GM12878 (cell line): ENCODE measurements around the gene OR5AK2. TPM values are rescaled to one million over a fixed set of nuclear protein-coding genes. Genes with fewer than 3 reads are reported as not detected.
"Not testable (repeated sequence)": the region's sequence is repeated elsewhere in the genome, so short reads cannot be mapped to it uniquely, and the experiment has no call there.

Source experiments
- ATAC-seq: fragments of 200-7000 bp; cut with Tn5 transposase; 3 replicates; pipeline ENCODE4 v1.9.1; 2020; ENCODE audit warnings: mild to moderate bottlenecking, moderate library complexity
- BruUV-seq: library from RNA; stranded (reverse); fragments of 400-500 nt; replicated peaks from 2 replicates; lab custom pipeline; 2021; lab: Mats Ljungman, UMichigan
- CTCF ChIA-PET: fragments of 300-600 bp; sonication (Branson Sonifier 250); formaldehyde crosslinking; extraction: SDS; loops from one replicate; lab custom pipeline; 2021; ENCODE audit warnings: inconsistent platforms; lab: Yijun Ruan, JAX
- POLR2A ChIA-PET: fragments of 350-600 bp; formaldehyde crosslinking; extraction: SDS; loops from one replicate; lab custom pipeline; 2021; ENCODE audit warnings: inconsistent platforms; lab: Charles Lee
- RAD21 ChIA-PET: fragments of 300-600 bp; sonication (Branson Sonifier 250); formaldehyde crosslinking; loops from one replicate; lab custom pipeline; 2023; ENCODE audit warnings: antibody characterized with exemption; ENCODE audit not compliant: unreplicated experiment; lab: Charles Lee
- SMC1A ChIA-PET: fragments of 300-600 bp; sonication (Branson Sonifier 250); formaldehyde crosslinking; loops from one replicate; lab custom pipeline; 2023; ENCODE audit not compliant: unreplicated experiment, uncharacterized antibody; lab: Charles Lee
- DNase-seq: peaks from one replicate; pipeline ENCODE4 v3.0.0-alpha.2; 2011; ENCODE audit warnings: low read depth, low spot score
- FAIRE-seq: peaks from 3 replicates; lab custom pipeline; 2011; peaks lifted over from hg19 to GRCh38; lab: Jason Lieb, UNC
- H2AFZ ChIP-seq: 2 replicates; pipeline ENCODE4 v1.6.0; 2011; ENCODE audit warnings: low read depth, low read length, control low read depth; ENCODE audit not compliant: control insufficient read depth
- H3K27ac ChIP-seq: 2 replicates; pipeline ENCODE4 v1.5.1; 2011; ENCODE audit warnings: control low read depth; ENCODE audit not compliant: control insufficient read depth, insufficient read depth
- H3K27me3 ChIP-seq, 2 experiments: replicated peaks in 1 of 2; 2 replicates each; pipeline versions ENCODE4 v1.6.0 to v1.6.1; 2011; ENCODE audit warnings: low read length in 1 of 2; ENCODE audit not compliant: control insufficient read depth in 2 of 2, insufficient read depth in 2 of 2
- H3K36me3 ChIP-seq, 2 experiments: 2 replicates each; pipeline ENCODE4 v1.5.1; 2011; ENCODE audit warnings: low read length in 1 of 2; ENCODE audit not compliant: control insufficient read depth in 2 of 2, insufficient read depth in 2 of 2
- H3K4me1 ChIP-seq: 2 replicates; pipeline ENCODE4 v1.6.1; 2011; ENCODE audit warnings: mild to moderate bottlenecking, low read length, moderate library complexity, mixed read lengths; ENCODE audit not compliant: control insufficient read depth, insufficient read depth
- H3K4me2 ChIP-seq: 2 replicates; pipeline ENCODE4 v1.6.0; 2011; ENCODE audit warnings: control low read depth; ENCODE audit not compliant: control insufficient read depth, insufficient read depth
- H3K4me3 ChIP-seq: fragments of 200-600 bp; sonication (generic); 2 replicates; pipeline ENCODE4 v1.5.1; 2016
- H3K79me2 ChIP-seq: 2 replicates; pipeline ENCODE4 v1.6.0; 2011; ENCODE audit warnings: low read length; ENCODE audit not compliant: control insufficient read depth, insufficient read depth
- H3K9ac ChIP-seq: 2 replicates; pipeline ENCODE4 v1.8.0; 2011; ENCODE audit warnings: low read length, control low read depth, mixed read lengths; ENCODE audit not compliant: control insufficient read depth, insufficient read depth
- H3K9me3 ChIP-seq: replicated peaks from 3 replicates; pipeline ENCODE4 v1.5.1; 2011; ENCODE audit warnings: mild to moderate bottlenecking, low read length; ENCODE audit not compliant: control insufficient read depth, insufficient read depth
- H4K20me1 ChIP-seq: 2 replicates; pipeline ENCODE4 v1.6.0; 2011; ENCODE audit not compliant: control insufficient read depth, insufficient read depth
- IRF5 ChIP-seq: fragments of 450-650 bp; IDR thresholded peaks from 2 replicates; pipeline ENCODE4 v1.6.1; 2017; ENCODE audit warnings: borderline replicate concordance
- PAX8 ChIP-seq: fragments of 450-650 bp; IDR thresholded peaks from 2 replicates; pipeline ENCODE4 v1.6.1; 2017; ENCODE audit warnings: mild to moderate bottlenecking, moderate library complexity
- RCOR1 ChIP-seq: conservative IDR thresholded peaks from 2 replicates; pipeline ENCODE4 v1.6.1; 2012; ENCODE audit warnings: low read depth, low read length, improper control_type of control experiment
- SIX5 ChIP-seq: IDR thresholded peaks from 2 replicates; pipeline ENCODE4 v1.6.1; 2011; ENCODE audit warnings: mild to moderate bottlenecking, low read depth, low read length, moderate library complexity; ENCODE audit not compliant: severe bottlenecking
- WGBS: methylation state at CpG from one replicate; pipeline ENCODE4 v1.1.6; 2016; ENCODE audit warnings: low lambda C conversion rate; ENCODE audit not compliant: insufficient replicate concordance, insufficient coverage; ENCODE audit errors: missing lambda C conversion rate; 5-methylcytosine and 5-hydroxymethylcytosine counted together
- in situ Hi-C: fragments of 300-500 bp; cut with MboI; formaldehyde crosslinking; loops from 9 replicates; pipeline ENCODE4 v1.14.3; 2018; ENCODE audit warnings: mixed read lengths
- intact Hi-C: fragments of 100-400 bp; cut with micrococcal nuclease; formaldehyde crosslinking; loops from one replicate; pipeline ENCODE4 v1.14.2; 2022; ENCODE audit not compliant: unreplicated experiment
- polyA plus RNA-seq, 11 experiments: library from polyadenylated mRNA; depleted of rRNA in 4 of 11; unstranded in 6 of 11; stranded (reverse) in 5 of 11; fragments of >200 nt; fragmentation: Nextera tagmentation in 4 of 11; fragmentation: Illumina TruSeq in 1 of 11; extraction: Ambion mirVana in 4 of 11; extraction: Trizol in 1 of 11; gene quantifications; 1 replicate in 1 of 11; 2 replicates in 10 of 11; pipeline versions ENCODE4 v1.2.1 to v1.2.3, GENCODE V29; 2011 to 2016; ENCODE audit warnings: inconsistent platforms in 2 of 11, missing spikeins in 2 of 11, low read depth in 1 of 11
- total RNA-seq, 4 experiments: library from RNA; depleted of rRNA in 3 of 4; stranded (reverse); fragments of >200 nt in 3 of 4; fragmentation: Illumina TruSeq in 1 of 4; extraction: Trizol in 1 of 4; gene quantifications; 2 replicates each; pipeline versions ENCODE4 v1.2.1 to v1.2.3, GENCODE V29; 2013 to 2021

OR5AK2 gene
- total and polyA plus RNA-seq, 10 of the 15 experiments (the other 5 are each of a cell fraction or from before 2014, with no cell fraction given), result not detected

- H3K9me3 ChIP-seq, result no peaks in the 10 kb centered on the region; the same call in 2 of the 3 replicates
- CTCF ChIA-PET, result no interaction called here
- no peaks in the 10 kb centered on the region for H3K79me2 ChIP-seq
- in situ Hi-C loops (no loop called here), intact Hi-C loops (no loop called here)
- RAD21 ChIA-PET, result no interaction called here
- H2AFZ ChIP-seq, result no peak overlapping the region
- H3K4me1 ChIP-seq, result no peaks in the 10 kb centered on the region
- SMC1A ChIA-PET, result no interaction called here
- H3K27ac ChIP-seq, result no peak overlapping the region
- no peaks in the 10 kb centered on the region for H4K20me1 ChIP-seq
- H3K4me2 ChIP-seq, result no peak overlapping the region
- WGBS, result 0% methylated on average over 2 of the region's 2 CpGs
- no peak for DNase-seq
- POLR2A ChIA-PET, result no interaction called here
- no TSS peak for BruUV-seq
- H3K36me3 ChIP-seq, result no peaks in the 10 kb centered on the region
- no peak for TF ChIP-seq RCOR1
- TF ChIP-seq PAX8, result no peak
- TF ChIP-seq SIX5, result no peak
- TF ChIP-seq IRF5, result no peak
- no peak for ATAC-seq
- no peak overlapping the region for H3K9ac ChIP-seq
- H3K4me3 ChIP-seq, result no peak overlapping the region
- no peak for FAIRE-seq
- no peaks in the 10 kb centered on the region for H3K27me3 ChIP-seq
These were observed 38.2 kb upstream of the OR5AK2 start for GRCh38 chr11:56950510-56950909.

GRCh38 chr11:56953907-56954306, 34.8 kb upstream of the OR5AK2 start:
- FAIRE-seq, H3K4me1 ChIP-seq, H3K9ac ChIP-seq, DNase-seq, H3K27ac ChIP-seq, H3K79me2 ChIP-seq, H4K20me1 ChIP-seq, CTCF ChIA-PET, H3K4me3 ChIP-seq, H3K4me2 ChIP-seq, BruUV-seq, SMC1A ChIA-PET, H3K27me3 ChIP-seq, POLR2A ChIA-PET, in situ Hi-C loops, intact Hi-C loops, ATAC-seq, H2AFZ ChIP-seq, H3K9me3 ChIP-seq, H3K36me3 ChIP-seq, RAD21 ChIA-PET: not testable (repeated sequence)
- WGBS, result 60% methylated on average over 1 of the region's 1 CpG
